Activated effector memory CD4-positive, alpha-beta T cell treated with anti-CD3 and anti-CD28 coated beads, Interleukin-2, amount 50 U/mL, for 16 hours (primary cell): ENCODE data around the gene ADAMTS19.
"Not testable (repeated sequence)": the region's sequence is repeated elsewhere in the genome, so short reads cannot be mapped to it uniquely, and the experiment has no call there.

ENCODE experiments used
- DNase-seq: peaks from one replicate; pipeline ENCODE4 v3.0.0-alpha.2; 2020

The ADAMTS19 gene

GRCh38 chr5:129459777-129460671 lies at the start of gene ADAMTS19:
Gene ADAMTS19 (plus strand): TSS chr5:129460298. CDS start chr5:129460392, 94 bp downstream.
- no peak for DNase-seq

GRCh38 chr5:129410488-129410887 lies 49.6 kb upstream of the ADAMTS19 start:
- no peak for DNase-seq

- DNase-seq, result no peak
Measured at GRCh38 chr5:129412721-129413120, 47.4 kb upstream of the ADAMTS19 start.

- DNase-seq, result no peak
Measured at GRCh38 chr5:129413570-129413969, 46.5 kb upstream of the ADAMTS19 start.

- no peak for DNase-seq
Measured at GRCh38 chr5:129419292-129419691, 40.8 kb upstream of the ADAMTS19 start.

- no peak for DNase-seq
Measured at GRCh38 chr5:129425031-129425430, 35.1 kb upstream of the ADAMTS19 start.

GRCh38 chr5:129426071-129426470 lies 34.0 kb upstream of the ADAMTS19 start:
- DNase-seq, result no peak

- not testable (repeated sequence) for DNase-seq
Measured at GRCh38 chr5:129428636-129429035, 31.5 kb upstream of the ADAMTS19 start.

- DNase-seq, result no peak
Measured at GRCh38 chr5:129431406-129431805, 28.7 kb upstream of the ADAMTS19 start.

GRCh38 chr5:129438322-129438721 lies 21.8 kb upstream of the ADAMTS19 start:
- no peak for DNase-seq

- DNase-seq, result no peak
Measured at GRCh38 chr5:129440424-129440823, 19.7 kb upstream of the ADAMTS19 start.

GRCh38 chr5:129441096-129441495 lies 19.0 kb upstream of the ADAMTS19 start:
- DNase-seq, result no peak

GRCh38 chr5:129445379-129445778 lies 14.7 kb upstream of the ADAMTS19 start:
- DNase-seq, result no peak

GRCh38 chr5:129447968-129448367 lies 12.1 kb upstream of the ADAMTS19 start:
- no peak for DNase-seq

- DNase-seq, result no peak
Measured at GRCh38 chr5:129448654-129449053, 11.4 kb upstream of the ADAMTS19 start.

GRCh38 chr5:129454461-129454860 lies 5.6 kb upstream of the ADAMTS19 start:
- DNase-seq, result no peak

GRCh38 chr5:129459450-129459776 lies 685 bp upstream of the ADAMTS19 start:
- DNase-seq, result no peak

GRCh38 chr5:129460672-129460935 lies 506 bp downstream of the ADAMTS19 start:
- DNase-seq, result no peak

GRCh38 chr5:129460936-129461710 lies 1.0 kb downstream of the ADAMTS19 start:
- DNase-seq, result no peak

GRCh38 chr5:129461711-129462332 lies 1.7 kb downstream of the ADAMTS19 start:
- no peak for DNase-seq

- DNase-seq, result no peak
Measured at GRCh38 chr5:129465776-129466344, 5.8 kb downstream of the ADAMTS19 start.

- DNase-seq, result no peak
Measured at GRCh38 chr5:129474544-129474943, 14.4 kb downstream of the ADAMTS19 start.

- no peak for DNase-seq
Measured at GRCh38 chr5:129476751-129477150, 16.7 kb downstream of the ADAMTS19 start.

- DNase-seq, result no peak
Measured at GRCh38 chr5:129477532-129477931, 17.4 kb downstream of the ADAMTS19 start.
